Measurements from ENCODE around the gene C5orf24. TPM values are rescaled to one million over a fixed set of nuclear protein-coding genes. Genes with fewer than 3 reads are reported as not detected.
A peak's percentile ranks its signal among the peaks of the same experiment; 100 is the strongest.
"Not testable (repeated sequence)": the region's sequence is repeated elsewhere in the genome, so short reads cannot be mapped to it uniquely, and the experiment has no call there.

The C5orf24 gene
- total and polyA plus RNA-seq, 7 donors: 16.0 to 31.4 (median 25.7) TPM

GRCh38 chr5:134837530-134838181 lies 8.1 kb upstream of the C5orf24 start:
- Histone ChIP-seq H3K9me3 (no peaks in the 10 kb centered on the region), H3K4me1 (no peaks in the 10 kb centered on the region), H3K27me3 (ENCODE audit: insufficient read depth in 3 of 3, low read length in 2 of 3) (no peaks in the 10 kb centered on the region), H3K27ac (no peak overlapping the region), H3K4me3 (no peak overlapping the region), H3K36me3 (ENCODE audit: insufficient read depth in 1 of 2, low read depth in 1 of 2) (peaks cover 0 to 64% of the 10 kb centered on the region in 2 donors)
- DNase-seq (no peak), ATAC-seq (no peak)
- TF ChIP-seq, protein P1, sequence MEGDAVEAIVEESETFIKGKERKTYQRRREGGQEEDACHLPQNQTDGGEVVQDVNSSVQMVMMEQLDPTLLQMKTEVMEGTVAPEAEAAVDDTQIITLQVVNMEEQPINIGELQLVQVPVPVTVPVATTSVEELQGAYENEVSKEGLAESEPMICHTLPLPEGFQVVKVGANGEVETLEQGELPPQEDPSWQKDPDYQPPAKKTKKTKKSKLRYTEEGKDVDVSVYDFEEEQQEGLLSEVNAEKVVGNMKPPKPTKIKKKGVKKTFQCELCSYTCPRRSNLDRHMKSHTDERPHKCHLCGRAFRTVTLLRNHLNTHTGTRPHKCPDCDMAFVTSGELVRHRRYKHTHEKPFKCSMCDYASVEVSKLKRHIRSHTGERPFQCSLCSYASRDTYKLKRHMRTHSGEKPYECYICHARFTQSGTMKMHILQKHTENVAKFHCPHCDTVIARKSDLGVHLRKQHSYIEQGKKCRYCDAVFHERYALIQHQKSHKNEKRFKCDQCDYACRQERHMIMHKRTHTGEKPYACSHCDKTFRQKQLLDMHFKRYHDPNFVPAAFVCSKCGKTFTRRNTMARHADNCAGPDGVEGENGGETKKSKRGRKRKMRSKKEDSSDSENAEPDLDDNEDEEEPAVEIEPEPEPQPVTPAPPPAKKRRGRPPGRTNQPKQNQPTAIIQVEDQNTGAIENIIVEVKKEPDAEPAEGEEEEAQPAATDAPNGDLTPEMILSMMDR (IDR thresholded peaks at IDR 0.05): no peak
- 94 to 99% (median 96%) methylated on average over 3 of the region's 3 CpGs for WGBS, 3 donors
- intact Hi-C loops (cut with DNase I): no loop called here

DNA sequence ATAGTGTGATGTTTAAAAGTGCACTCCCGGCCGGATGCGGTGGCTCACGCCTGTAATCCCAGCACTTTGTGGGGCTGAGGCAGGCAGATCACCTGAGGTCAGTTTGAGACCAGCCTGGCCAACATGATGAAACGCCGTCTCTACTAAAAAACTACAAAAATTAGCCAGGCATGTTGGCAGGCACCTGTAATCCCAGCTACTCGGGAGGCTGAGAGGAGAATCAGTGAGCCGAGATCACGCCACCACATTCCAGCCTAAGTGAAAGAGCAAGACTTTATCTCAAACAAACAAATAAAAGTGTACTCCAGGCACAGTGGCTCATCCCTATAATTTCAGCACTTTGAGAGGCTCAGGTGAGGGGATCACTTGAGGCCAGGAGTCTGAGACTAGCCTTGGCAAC lies 7.4 kb upstream of the C5orf24 start:
- DNase-seq; H3K9me3 ChIP-seq; ATAC-seq; intact Hi-C loops (cut with DNase I); H3K27ac ChIP-seq; H3K4me1 ChIP-seq; H3K4me3 ChIP-seq; H3K27me3 ChIP-seq (ENCODE audit: insufficient read depth in 3 of 3, low read length in 2 of 3): not testable (repeated sequence)
- 90 to 95% (median 92%) methylated on average over 9 of the region's 9 CpGs for WGBS, 3 donors
- H3K36me3 ChIP-seq (ENCODE audit: insufficient read depth in 1 of 2, low read depth in 1 of 2): peaks cover 0 to 57% of the 10 kb centered on the region in 2 donors

GRCh38 chr5:134840811-134841210 lies 5.0 kb upstream of the C5orf24 start:
- DNase-seq (no peak), ATAC-seq (no peak)
- Histone ChIP-seq H3K27ac (no peak overlapping the region), H3K27me3 (ENCODE audit: insufficient read depth in 3 of 3, low read length in 2 of 3) (no peaks in the 10 kb centered on the region), H3K9me3 (no peaks in the 10 kb centered on the region), H3K36me3 (ENCODE audit: insufficient read depth in 1 of 2, low read depth in 1 of 2) (peaks cover 0 to 54% of the 10 kb centered on the region in 2 donors), H3K4me1 (peaks cover 7% of the 10 kb centered on the region), H3K4me3 (no peak overlapping the region)
- TF ChIP-seq, protein P1 (IDR thresholded peaks at IDR 0.05): no peak
- 49 to 78% (median 51%) methylated on average over 3 of the region's 3 CpGs for WGBS, 3 donors
- intact Hi-C loops (cut with DNase I): loop anchor here in 1 of 2 donors (10.0 kb wide), 1 partner anchor 64 kb away; the partner anchor contains the start of gene PCBD2

- intact Hi-C loops (cut with DNase I): loop anchor here in 1 of 2 donors (10.0 kb wide), 1 partner anchor 61 kb away; the partner anchor contains the start of gene PCBD2
- H3K9me3 ChIP-seq: no peaks in the 10 kb centered on the region
- H3K27ac ChIP-seq: no peak overlapping the region
- WGBS, 3 donors: 81 to 88% (median 83%) methylated on average over 1 of the region's 1 CpG
- peaks cover 0 to 39% of the 10 kb centered on the region in 2 donors for H3K36me3 ChIP-seq (ENCODE audit: insufficient read depth in 1 of 2, low read depth in 1 of 2)
- DNase-seq (no peak), ATAC-seq (no peak)
- TF ChIP-seq, protein P1 (IDR thresholded peaks at IDR 0.05): no peak
- no peaks in the 10 kb centered on the region for H3K27me3 ChIP-seq (ENCODE audit: insufficient read depth in 3 of 3, low read length in 2 of 3)
- H3K4me3 ChIP-seq: no peak overlapping the region
- H3K4me1 ChIP-seq: peaks cover 10% of the 10 kb centered on the region
Measured at GRCh38 chr5:134844252-134844651, 1.5 kb upstream of the C5orf24 start.

DNA sequence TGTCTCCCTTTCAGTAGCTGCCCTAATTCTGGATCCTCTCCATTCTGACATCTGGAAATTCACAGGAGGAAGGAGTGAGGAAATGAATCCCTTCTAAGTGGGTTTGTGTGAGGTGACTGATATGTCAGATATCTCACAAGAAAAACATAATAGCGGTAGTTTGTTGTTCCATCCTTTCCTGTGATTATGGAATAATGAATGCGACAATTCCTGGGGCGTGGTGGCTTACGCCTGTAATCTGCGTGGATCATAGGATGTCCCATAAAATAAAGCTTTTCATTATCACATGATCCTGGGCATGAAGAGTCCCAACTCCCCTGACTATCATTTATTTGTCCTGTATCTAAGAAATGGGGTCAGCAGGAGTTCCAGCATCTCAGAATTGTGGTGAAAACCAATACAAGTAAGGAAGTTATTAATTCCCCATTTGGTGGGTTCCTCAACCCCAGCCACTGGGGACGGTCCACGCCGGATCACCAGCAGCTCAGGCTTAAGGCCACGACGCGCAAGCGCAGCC lies 375 bp upstream of the C5orf24 start:
- Histone ChIP-seq H3K36me3 (ENCODE audit: insufficient read depth in 1 of 2, low read depth in 1 of 2) (peaks cover 0 to 28% of the 10 kb centered on the region in 2 donors), H3K4me3 (peak overlapping the region; percentile 88), H3K4me1 (peaks cover 16% of the 10 kb centered on the region), H3K9me3 (no peaks in the 10 kb centered on the region), H3K27me3 (ENCODE audit: insufficient read depth in 3 of 3, low read length in 2 of 3) (no peaks in the 10 kb centered on the region), H3K27ac (peak overlapping the region; percentile 96)
- no peak for DNase-seq
- ATAC-seq: peak in 2 of 4 donors; percentile 5 to 6
- intact Hi-C loops (cut with DNase I): loop anchor here in 1 of 2 donors (10.0 kb wide), 1 partner anchor 59 kb away; the partner anchor contains the start of gene PCBD2
- WGBS, 3 donors: 11 to 13% (median 12%) methylated on average over 12 of the region's 12 CpGs
- TF ChIP-seq, protein P1 (IDR thresholded peaks at IDR 0.05): no peak
